Gastroesophageal sphincter (tissue), 4 donors: ENCODE results near the gene OR11A1. TPM values are rescaled to one million over a fixed set of nuclear protein-coding genes. Genes with fewer than 3 reads are reported as not detected.

Experiments used
- ATAC-seq: fragments of 150-250 bp; one replicate; pipeline ENCODE4 v1.9.1; 2016; ENCODE audit warnings: mild to moderate bottlenecking, moderate library complexity
- H3K27ac ChIP-seq, 4 donors: fragments of 200-600 bp; sonication (generic) in 3 of 4; 1 replicate in 3 of 4; 2 replicates in 1 of 4; pipeline ENCODE4 v1.5.1; 2016 to 2019
- H3K27me3 ChIP-seq: fragments of 200-600 bp; sonication (generic); one replicate; pipeline ENCODE4 v1.5.1; 2019
- H3K36me3 ChIP-seq, 2 donors: fragments of 200-600 bp; sonication (generic); one replicate each; pipeline ENCODE4 v1.5.1; 2019; ENCODE audit warnings: control low read depth in 1 of 2
- H3K4me1 ChIP-seq, 3 donors: fragments of 200-600 bp; sonication (generic); 1 replicate in 2 of 3; 2 replicates in 1 of 3; pipeline ENCODE4 v1.5.1; 2016 to 2019; ENCODE audit warnings: control low read depth in 2 of 3
- H3K4me3 ChIP-seq, 2 donors: fragments of 200-600 bp; sonication (generic); one replicate each; pipeline ENCODE4 v1.5.1; 2019; ENCODE audit warnings: mild to moderate bottlenecking in 1 of 2, moderate library complexity in 1 of 2
- H3K9me3 ChIP-seq, 3 donors: fragments of 200-600 bp; sonication (generic); one replicate each; pipeline ENCODE4 v1.5.1; 2017 to 2019; ENCODE audit warnings: control low read depth in 2 of 3
- EP300 ChIP-seq: sonication (generic); formaldehyde crosslinking; IDR thresholded peaks from one replicate; pipeline ENCODE4 v1.6.1; 2017; ENCODE audit warnings: antibody characterized with exemption, mild to moderate bottlenecking
- POLR2A ChIP-seq, 2 donors: fragments of 450-650 bp; IDR thresholded peaks; one replicate each; pipeline ENCODE4 v1.6.1; 2017; ENCODE audit warnings: antibody characterized with exemption in 2 of 2, mild to moderate bottlenecking in 2 of 2, moderate library complexity in 1 of 2
- POLR2AphosphoS5 ChIP-seq: sonication (generic); formaldehyde crosslinking; IDR thresholded peaks from one replicate; pipeline ENCODE4 v1.6.1; 2017; ENCODE audit warnings: antibody characterized with exemption
- WGBS, 2 donors: methylation state at CpG; one replicate each; pipeline ENCODE4 v1.1.5; 2018; ENCODE audit warnings: low coverage in 1 of 2; 5-methylcytosine and 5-hydroxymethylcytosine counted together
- total RNA-seq, 4 donors: library from RNA; depleted of rRNA; stranded (reverse); fragments of >200 nt; gene quantifications; one replicate each; pipeline ENCODE4 v1.1.0, GENCODE V29; 2016
- TF ChIP-seq, protein P1 (sequence below), 4 experiments: fragments of 200-600 bp in 2 of 4; fragments of 450-650 bp in 2 of 4; sonication (generic) in 1 of 4; IDR thresholded peaks; one replicate each; pipeline ENCODE4 v1.5.1; 2017 to 2019; ENCODE audit warnings: antibody characterized with exemption in 4 of 4, mild to moderate bottlenecking in 2 of 4, moderate library complexity in 2 of 4

Gene OR11A1
- total RNA-seq, 4 donors from 2014 or later: not detected

DNA sequence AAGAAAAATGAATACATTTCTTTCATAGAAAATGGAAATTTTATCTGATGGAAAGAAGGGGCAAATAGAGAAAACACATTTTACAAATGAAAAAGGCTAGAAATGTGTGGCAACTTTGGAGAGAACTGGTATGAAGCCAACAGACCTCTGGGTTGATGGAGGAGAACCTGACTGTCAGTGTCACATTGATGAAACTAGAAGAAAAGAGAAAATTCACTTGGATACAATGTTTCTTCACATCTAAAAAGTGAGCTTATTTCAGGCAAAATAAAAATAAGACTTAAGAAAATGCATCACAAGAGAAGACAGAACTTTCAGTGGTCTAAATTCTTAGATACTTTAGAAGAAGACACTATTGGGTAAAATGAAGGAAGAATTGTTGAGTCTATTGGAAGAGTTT is 61.5 kb downstream of the OR11A1 start, which contains the start of gene OR12D2:
Gene OR12D2 (plus strand): TSS at position 301 of the 400 bp plus-strand sequence. CDS start 1,069 bp downstream, outside the sequence.
- H3K4me1 ChIP-seq: no peaks in the 10 kb centered on the region
- H3K27me3 ChIP-seq: peaks cover 6% of the 10 kb centered on the region
- H3K36me3 ChIP-seq: no peaks in the 10 kb centered on the region
- no peak for ATAC-seq
- TF ChIP-seq POLR2AphosphoS5 (no peak), POLR2A (IDR thresholded peaks at IDR 0.05) (no peak)
- TF ChIP-seq, protein P1, sequence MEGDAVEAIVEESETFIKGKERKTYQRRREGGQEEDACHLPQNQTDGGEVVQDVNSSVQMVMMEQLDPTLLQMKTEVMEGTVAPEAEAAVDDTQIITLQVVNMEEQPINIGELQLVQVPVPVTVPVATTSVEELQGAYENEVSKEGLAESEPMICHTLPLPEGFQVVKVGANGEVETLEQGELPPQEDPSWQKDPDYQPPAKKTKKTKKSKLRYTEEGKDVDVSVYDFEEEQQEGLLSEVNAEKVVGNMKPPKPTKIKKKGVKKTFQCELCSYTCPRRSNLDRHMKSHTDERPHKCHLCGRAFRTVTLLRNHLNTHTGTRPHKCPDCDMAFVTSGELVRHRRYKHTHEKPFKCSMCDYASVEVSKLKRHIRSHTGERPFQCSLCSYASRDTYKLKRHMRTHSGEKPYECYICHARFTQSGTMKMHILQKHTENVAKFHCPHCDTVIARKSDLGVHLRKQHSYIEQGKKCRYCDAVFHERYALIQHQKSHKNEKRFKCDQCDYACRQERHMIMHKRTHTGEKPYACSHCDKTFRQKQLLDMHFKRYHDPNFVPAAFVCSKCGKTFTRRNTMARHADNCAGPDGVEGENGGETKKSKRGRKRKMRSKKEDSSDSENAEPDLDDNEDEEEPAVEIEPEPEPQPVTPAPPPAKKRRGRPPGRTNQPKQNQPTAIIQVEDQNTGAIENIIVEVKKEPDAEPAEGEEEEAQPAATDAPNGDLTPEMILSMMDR (IDR thresholded peaks at IDR 0.05): no peak
- no peaks in the 10 kb centered on the region for H3K9me3 ChIP-seq
- H3K4me3 ChIP-seq: no peak within 1 kb of the TSS
- H3K27ac ChIP-seq: no peak within 1 kb of the TSS

DNA sequence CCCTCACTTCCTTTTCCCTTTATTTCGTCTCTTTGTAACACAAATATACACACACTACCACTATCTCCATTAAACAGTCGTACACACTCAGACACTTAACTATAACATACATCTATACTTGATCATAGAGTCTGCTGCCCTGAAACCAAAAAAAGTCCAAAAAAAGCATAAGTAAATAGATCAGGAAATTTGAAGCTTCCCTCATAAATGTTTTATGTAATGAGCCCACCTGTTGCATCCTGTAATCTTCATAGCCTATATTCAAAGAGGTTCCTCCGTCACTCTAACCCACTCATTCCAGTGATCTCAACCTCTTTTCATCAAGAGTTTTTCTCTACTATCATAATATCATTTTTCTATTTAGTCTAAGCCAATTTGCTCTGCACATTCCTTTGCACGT is 68.3 kb downstream of the OR11A1 start:
- no peak for ATAC-seq
- Histone ChIP-seq H3K27me3 (peaks cover 6% of the 10 kb centered on the region), H3K27ac (no peak overlapping the region), H3K36me3 (no peaks in the 10 kb centered on the region), H3K4me1 (no peaks in the 10 kb centered on the region), H3K9me3 (no peaks in the 10 kb centered on the region), H3K4me3 (no peak overlapping the region)
- TF ChIP-seq POLR2AphosphoS5: no peak
- TF ChIP-seq EP300: no peak
- TF ChIP-seq POLR2A (IDR thresholded peaks at IDR 0.05): no peak
- TF ChIP-seq, protein P1 (IDR thresholded peaks at IDR 0.05): no peak
- 22 to 39% methylated on average over 4 of the region's 4 CpGs for WGBS, 2 donors

DNA sequence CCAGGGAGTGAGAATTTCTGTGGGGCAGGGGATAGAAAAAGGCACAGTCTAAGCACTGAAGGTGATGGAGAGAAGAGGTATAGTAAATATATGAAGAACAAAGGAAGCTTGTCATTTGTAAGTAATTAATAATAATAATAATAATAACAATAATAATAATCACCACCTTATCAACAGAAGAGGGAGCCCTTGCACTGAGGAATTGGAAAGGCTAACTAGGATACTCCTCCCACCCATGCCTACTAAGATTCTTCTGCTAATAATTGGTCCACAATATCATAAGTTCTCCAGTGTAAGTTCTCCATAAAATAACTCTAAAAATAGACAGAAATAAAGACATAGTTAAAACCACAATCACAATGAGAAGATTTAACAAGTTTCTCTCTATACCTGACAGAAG is 80.9 kb downstream of the OR11A1 start:
- Histone ChIP-seq H3K4me3 (no peak overlapping the region), H3K4me1 (no peaks in the 10 kb centered on the region), H3K36me3 (no peaks in the 10 kb centered on the region), H3K9me3 (no peaks in the 10 kb centered on the region), H3K27ac (no peak overlapping the region), H3K27me3 (no peaks in the 10 kb centered on the region)
- no peak for ATAC-seq
- TF ChIP-seq POLR2A (IDR thresholded peaks at IDR 0.05): no peak
- TF ChIP-seq, protein P1 (IDR thresholded peaks at IDR 0.05): no peak
- no peak for TF ChIP-seq POLR2AphosphoS5
- no peak for TF ChIP-seq EP300

Other genes with a start within 250 kb of the OR11A1 start
- not detected for gene OR14J1, start 155.4 kb downstream of the OR11A1 start, total RNA-seq
- not detected for gene OR5V1, start 88.2 kb downstream of the OR11A1 start, total RNA-seq
- not detected for gene OR12D3, start 81.8 kb downstream of the OR11A1 start, total RNA-seq
- gene OR12D2, start 61.4 kb downstream of the OR11A1 start, total RNA-seq: not detected
- gene OR12D1, start 42.1 kb downstream of the OR11A1 start, total RNA-seq: not detected
- gene OR10C1, start 17.8 kb downstream of the OR11A1 start, total RNA-seq: not detected
- not detected for gene OR2H1, start 84 bp upstream of the OR11A1 start, total RNA-seq
- gene MAS1L, start 30.9 kb upstream of the OR11A1 start, total RNA-seq: not detected
- gene UBD, start 102.7 kb upstream of the OR11A1 start, total RNA-seq: under 1 TPM in 3 of 4 donors, not detected in 1; 0.31 to 0.47 (median 0.40) TPM
- gene OR2H2, start 128.1 kb upstream of the OR11A1 start, total RNA-seq: not detected
- 10 to 100 TPM; 17.8 to 90.1 (median 44.8) TPM for gene GABBR1, start 176.1 kb upstream of the OR11A1 start, total RNA-seq
- not detected for gene MOG, start 200.0 kb upstream of the OR11A1 start, total RNA-seq
- 1 to 10 TPM in 2 of 4 donors, not detected in 2; 4.7 to 6.2 TPM for gene ZFP57, start 224.1 kb upstream of the OR11A1 start, total RNA-seq